Spinal cord (tissue), 10 donors: ENCODE data around the gene ETNK1. TPM values are rescaled to one million over a fixed set of nuclear protein-coding genes. Genes with fewer than 3 reads are reported as not detected.

Source experiments
- DNase-seq, 6 donors: peaks; one replicate each; pipeline versions ENCODE4 v3.0.0 to v3.0.0-alpha.2; 2013 to 2015; ENCODE audit warnings: low spot score in 6 of 6, low read depth in 4 of 6
- H3K27ac ChIP-seq: one replicate; pipeline ENCODE4 v1.5.1; 2013; ENCODE audit warnings: low read depth, low read length, control low read depth
- H3K27me3 ChIP-seq: one replicate; pipeline ENCODE4 v1.6.1; 2013; ENCODE audit warnings: low read length; ENCODE audit not compliant: control insufficient read depth, insufficient read depth
- H3K36me3 ChIP-seq: one replicate; pipeline ENCODE4 v1.6.1; 2013; ENCODE audit warnings: low read length; ENCODE audit not compliant: control insufficient read depth, insufficient read depth
- H3K4me1 ChIP-seq: one replicate; pipeline ENCODE4 v1.6.1; 2013; ENCODE audit warnings: low read length; ENCODE audit not compliant: control insufficient read depth, insufficient read depth
- H3K4me3 ChIP-seq: one replicate; pipeline ENCODE4 v1.5.1; 2013; ENCODE audit warnings: low read depth, low read length, control low read depth
- H3K9me3 ChIP-seq: one replicate; pipeline ENCODE4 v1.6.1; 2013; ENCODE audit warnings: low read length; ENCODE audit not compliant: control insufficient read depth, insufficient read depth
- WGBS: methylation state at CpG from one replicate; pipeline ENCODE4 v1.1.5; 2013; ENCODE audit warnings: missing lambda C conversion rate; ENCODE audit not compliant: insufficient coverage; 5-methylcytosine and 5-hydroxymethylcytosine counted together
- polyA plus RNA-seq, 2 donors: library from polyadenylated mRNA; unstranded; fragments of 120-200 nt; gene quantifications; one replicate each; pipeline ENCODE4 v1.2.1, GENCODE V29; 2013; ENCODE audit not compliant: insufficient read length in 2 of 2
- total RNA-seq, 2 donors: library from RNA; depleted of rRNA in 1 of 2; stranded (reverse); fragments of 120-200 nt in 1 of 2; fragments of >200 nt in 1 of 2; gene quantifications; one replicate each; pipeline versions ENCODE4 v1.2.3 to v1.2.4, GENCODE V29; 2013 to 2014
- donor health status: healthy.

ETNK1 gene
- total and polyA plus RNA-seq, 4 donors, result 41.4 to 170 (median 59.5) TPM

DNA sequence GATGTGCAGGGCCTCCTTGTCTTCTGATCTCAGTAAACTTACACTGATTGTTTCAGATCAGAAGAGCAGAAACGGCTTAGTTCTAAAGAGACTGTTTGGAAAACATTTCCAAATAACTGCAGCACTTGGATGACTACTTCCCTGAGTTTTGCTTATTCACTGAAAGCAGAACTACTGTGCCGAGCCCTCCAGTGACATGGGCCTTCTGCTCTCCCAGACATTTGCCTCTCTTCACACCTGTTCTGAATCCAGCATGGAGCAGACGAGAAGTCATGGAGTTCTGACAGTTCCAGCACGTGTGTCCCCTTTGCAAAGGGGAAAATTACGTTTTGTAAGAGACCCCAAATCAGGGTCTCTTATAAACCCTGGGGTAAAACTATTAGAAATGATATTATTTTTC, 31.4 kb downstream of the ETNK1 start:
- H3K27ac ChIP-seq, result no peak overlapping the region
- H3K36me3 ChIP-seq, result no peaks in the 10 kb centered on the region
- H3K4me3 ChIP-seq, result no peak overlapping the region
- H3K27me3 ChIP-seq, result no peaks in the 10 kb centered on the region
- DNase-seq, result peak in 1 of 6 donors; percentile 57
- 79% methylated on average over 3 of the region's 5 CpGs for WGBS
- no peaks in the 10 kb centered on the region for H3K4me1 ChIP-seq
- no peaks in the 10 kb centered on the region for H3K9me3 ChIP-seq

DNA sequence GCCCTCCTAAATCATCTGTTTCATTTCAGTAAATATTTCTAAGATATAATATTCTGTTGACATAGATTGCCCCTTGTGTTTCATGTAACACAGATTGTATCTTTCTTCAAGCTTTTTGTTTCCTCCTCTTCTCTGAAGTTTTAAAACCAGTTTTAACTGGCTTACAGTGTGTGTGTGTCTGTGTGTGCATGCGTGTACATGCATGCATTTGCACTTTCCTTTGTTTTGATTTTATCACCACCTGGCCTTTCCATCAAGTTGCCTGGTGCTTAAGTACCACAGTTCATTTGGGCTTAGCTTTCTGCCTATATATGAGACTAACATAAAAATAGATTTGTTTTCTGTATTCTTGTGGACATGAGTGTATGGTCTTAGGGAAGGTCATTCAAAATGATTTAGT, 31.9 kb downstream of the ETNK1 start:
- H3K4me1 ChIP-seq, result no peaks in the 10 kb centered on the region
- no CpG with 5 or more reads among the region's 1 CpG for WGBS
- H3K27ac ChIP-seq, result no peak overlapping the region
- H3K4me3 ChIP-seq, result no peak overlapping the region
- DNase-seq, result peak in 1 of 6 donors; percentile 56
- H3K36me3 ChIP-seq, result no peaks in the 10 kb centered on the region
- H3K27me3 ChIP-seq, result no peaks in the 10 kb centered on the region
- no peaks in the 10 kb centered on the region for H3K9me3 ChIP-seq

GRCh38 chr12:22657538-22657937, 32.6 kb downstream of the ETNK1 start:
- DNase-seq, result no peak
- H3K27me3 ChIP-seq, result no peaks in the 10 kb centered on the region
- H3K27ac ChIP-seq, result no peak overlapping the region
- WGBS, result no CpG with 5 or more reads among the region's 1 CpG
- H3K4me1 ChIP-seq, result no peaks in the 10 kb centered on the region
- no peaks in the 10 kb centered on the region for H3K9me3 ChIP-seq
- H3K36me3 ChIP-seq, result peaks cover 4% of the 10 kb centered on the region
- H3K4me3 ChIP-seq, result no peak overlapping the region

- H3K36me3 ChIP-seq, result peaks cover 4% of the 10 kb centered on the region
- H3K4me1 ChIP-seq, result no peaks in the 10 kb centered on the region
- H3K4me3 ChIP-seq, result no peak overlapping the region
- H3K9me3 ChIP-seq, result no peaks in the 10 kb centered on the region
- H3K27ac ChIP-seq, result no peak overlapping the region
- no peak for DNase-seq
- 94% methylated on average over 2 of the region's 2 CpGs for WGBS
- H3K27me3 ChIP-seq, result no peaks in the 10 kb centered on the region
Measured at GRCh38 chr12:22658214-22658613, 33.2 kb downstream of the ETNK1 start.

- WGBS, result 100% methylated on average over 1 of the region's 1 CpG
- DNase-seq, result no peak
- Histone ChIP-seq H3K27me3 (no peaks in the 10 kb centered on the region), H3K36me3 (peaks cover 4% of the 10 kb centered on the region), H3K4me3 (no peak overlapping the region), H3K27ac (no peak overlapping the region), H3K9me3 (no peaks in the 10 kb centered on the region), H3K4me1 (no peaks in the 10 kb centered on the region)
Measured at GRCh38 chr12:22662356-22662755, 37.4 kb downstream of the ETNK1 start.

DNA sequence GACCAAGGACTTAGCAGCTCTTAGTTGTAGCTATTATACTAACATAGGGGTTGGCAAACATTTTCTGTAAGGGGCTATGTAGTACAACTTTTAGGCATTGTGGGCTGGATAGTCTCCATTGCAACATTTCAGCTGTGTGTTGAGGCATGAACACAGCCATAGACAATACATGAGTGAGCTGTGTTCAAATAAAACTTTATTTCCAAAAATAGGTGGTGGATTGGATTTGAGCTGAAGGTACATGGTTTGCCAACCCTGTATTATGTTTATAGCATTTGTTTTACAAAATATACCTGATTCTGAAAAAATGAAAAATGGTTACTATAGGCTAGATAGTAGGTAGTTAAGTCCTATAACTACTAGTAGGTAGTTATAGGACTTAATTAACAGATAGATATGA, 40.5 kb downstream of the ETNK1 start:
- H3K4me1 ChIP-seq, result no peaks in the 10 kb centered on the region

GRCh38 chr12:22667122-22667521, 42.2 kb downstream of the ETNK1 start:
- H3K27ac ChIP-seq, result no peak overlapping the region
- no peaks in the 10 kb centered on the region for H3K4me1 ChIP-seq
- no peaks in the 10 kb centered on the region for H3K27me3 ChIP-seq
- DNase-seq, result no peak
- H3K4me3 ChIP-seq, result no peak overlapping the region
- WGBS, result no CpG with 5 or more reads among the region's 1 CpG
- H3K9me3 ChIP-seq, result no peaks in the 10 kb centered on the region
- peaks cover 5% of the 10 kb centered on the region for H3K36me3 ChIP-seq

More for the DNA sequence above, 40.5 kb downstream of the ETNK1 start:
- no peaks in the 10 kb centered on the region for H3K27me3 ChIP-seq
- peaks cover 4% of the 10 kb centered on the region for H3K36me3 ChIP-seq
- DNase-seq, result no peak
- no peak overlapping the region for H3K4me3 ChIP-seq
- no peak overlapping the region for H3K27ac ChIP-seq
- no peaks in the 10 kb centered on the region for H3K9me3 ChIP-seq

- peaks cover 2% of the 10 kb centered on the region for H3K36me3 ChIP-seq
- H3K27me3 ChIP-seq, result no peaks in the 10 kb centered on the region
- no peaks in the 10 kb centered on the region for H3K4me1 ChIP-seq
- H3K4me3 ChIP-seq, result no peak overlapping the region
- DNase-seq, result no peak
- no peaks in the 10 kb centered on the region for H3K9me3 ChIP-seq
- no peak overlapping the region for H3K27ac ChIP-seq
- 95% methylated on average over 3 of the region's 6 CpGs for WGBS
Measured at GRCh38 chr12:22668441-22668840, 43.5 kb downstream of the ETNK1 start.

DNA sequence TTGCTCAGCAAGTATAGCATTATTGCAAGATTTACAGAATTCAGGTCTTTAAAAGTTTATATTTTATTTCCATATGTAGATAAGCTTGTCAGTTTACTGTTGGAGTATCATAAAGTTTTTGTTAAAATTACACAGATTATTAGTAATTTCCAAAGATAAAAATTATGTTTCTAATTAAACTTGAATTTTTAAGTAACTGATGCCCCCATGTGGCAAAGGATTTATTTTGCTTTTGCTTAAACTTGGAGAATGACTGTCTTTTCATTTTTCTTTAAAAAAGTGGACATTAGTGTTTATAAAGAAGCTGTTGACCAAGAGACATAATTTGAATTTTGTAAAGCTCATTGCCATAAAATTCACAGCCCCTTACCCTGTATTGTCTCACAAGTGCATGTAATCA, 45.8 kb downstream of the ETNK1 start:
- Histone ChIP-seq H3K4me1 (no peaks in the 10 kb centered on the region), H3K4me3 (no peak overlapping the region), H3K36me3 (peaks cover 8% of the 10 kb centered on the region), H3K9me3 (no peaks in the 10 kb centered on the region), H3K27ac (no peak overlapping the region), H3K27me3 (no peaks in the 10 kb centered on the region)
- peak in 2 of 6 donors; percentile 9 to 14 for DNase-seq

- no peak for DNase-seq
- no peaks in the 10 kb centered on the region for H3K4me1 ChIP-seq
- H3K4me3 ChIP-seq, result no peak overlapping the region
- H3K9me3 ChIP-seq, result no peaks in the 10 kb centered on the region
- peaks cover 8% of the 10 kb centered on the region for H3K36me3 ChIP-seq
- no peak overlapping the region for H3K27ac ChIP-seq
- no peaks in the 10 kb centered on the region for H3K27me3 ChIP-seq
- WGBS, result 100% methylated on average over 3 of the region's 3 CpGs
Measured at GRCh38 chr12:22672951-22673350, 48.0 kb downstream of the ETNK1 start.
